NCI-H128 (cell line): ENCODE measurements around the gene LIPT1.
"Not testable (repeated sequence)": the region's sequence is repeated elsewhere in the genome, so short reads cannot be mapped to it uniquely, and the experiment has no call there.

Experiments used
- DNase-seq: peaks from one replicate; lab custom pipeline; 2025; ENCODE audit not compliant: unreplicated experiment; lab: John Stamatoyannopoulos, UW

LIPT1 gene

GRCh38 chr2:99154643-99155536 is at the start of gene LIPT1, which contains the start of gene TSGA10:
LIPT1 (plus strand) TSS chr2:99154967; CDS start chr2:99161958, 6,991 bp downstream.
TSGA10 (minus strand) TSS chr2:99154942; CDS start chr2:99109439, 45,503 bp downstream.
- DNase-seq = peak; percentile 85

GRCh38 chr2:99106913-99107312 is 47.9 kb upstream of the LIPT1 start:
- no peak for DNase-seq

- DNase-seq = no peak
These were observed 43.5 kb upstream of the LIPT1 start for GRCh38 chr2:99111236-99111635.

GRCh38 chr2:99111945-99112344 is 42.8 kb upstream of the LIPT1 start:
- DNase-seq = no peak

GRCh38 chr2:99112617-99113016 is 42.1 kb upstream of the LIPT1 start:
- DNase-seq = no peak

GRCh38 chr2:99127981-99128380 is 26.8 kb upstream of the LIPT1 start:
- DNase-seq = no peak

GRCh38 chr2:99135044-99135556 is 19.7 kb upstream of the LIPT1 start:
- not testable (repeated sequence) for DNase-seq

GRCh38 chr2:99139003-99139402 is 15.8 kb upstream of the LIPT1 start:
- DNase-seq = no peak

GRCh38 chr2:99140056-99140859 is 14.5 kb upstream of the LIPT1 start:
- no peak for DNase-seq

GRCh38 chr2:99140860-99141109 is 14.0 kb upstream of the LIPT1 start:
- DNase-seq = no peak

- DNase-seq = peak; percentile 99
These were observed 13.4 kb upstream of the LIPT1 start, which contains the start of gene C2orf15 for GRCh38 chr2:99141110-99142108. C2orf15 (plus strand) TSS chr2:99141707; CDS start chr2:99150559, 8,852 bp downstream.

GRCh38 chr2:99150706-99151105 is 4.1 kb upstream of the LIPT1 start:
- DNase-seq = no peak

- DNase-seq = no peak
These were observed 2.4 kb upstream of the LIPT1 start for GRCh38 chr2:99152199-99152895.

- no peak for DNase-seq
These were observed 704 bp upstream of the LIPT1 start for GRCh38 chr2:99153921-99154604.

- no peak for DNase-seq
These were observed 2.1 kb downstream of the LIPT1 start for GRCh38 chr2:99156891-99157290.

- DNase-seq = no peak
These were observed 3.8 kb downstream of the LIPT1 start for GRCh38 chr2:99158599-99158998.

GRCh38 chr2:99159594-99159993 is 4.8 kb downstream of the LIPT1 start:
- no peak for DNase-seq

- no peak for DNase-seq
These were observed 11.5 kb downstream of the LIPT1 start for GRCh38 chr2:99166218-99166617.

GRCh38 chr2:99169534-99169933 is 14.8 kb downstream of the LIPT1 start:
- DNase-seq = no peak
